BE2C (cell line): ENCODE data around the gene MRPS11. TPM values are rescaled to one million over a fixed set of nuclear protein-coding genes. Genes with fewer than 3 reads are reported as not detected.

Source experiments
- DNase-seq: peaks from one replicate; pipeline ENCODE4 v3.0.0-alpha.2; 2020
- H3K27me3 ChIP-seq: fragments of 250-450 bp; sonication (Bioruptor Pico); 2 replicates; pipeline ENCODE4 v1.5.1; 2020; ENCODE audit warnings: mild to moderate bottlenecking
- H3K36me3 ChIP-seq: fragments of 250-450 bp; sonication (Bioruptor Pico); 2 replicates; pipeline ENCODE4 v1.5.1; 2020; ENCODE audit warnings: mild to moderate bottlenecking
- H3K4me1 ChIP-seq: fragments of 250-450 bp; sonication (Bioruptor Pico); 2 replicates; pipeline ENCODE4 v1.5.1; 2020
- H3K4me3 ChIP-seq: 2 replicates; pipeline ENCODE4 v1.5.1; 2011; ENCODE audit warnings: low read depth, low read length
- H3K9me3 ChIP-seq: fragments of 250-450 bp; sonication (Bioruptor Pico); 2 replicates; pipeline ENCODE4 v1.5.1; 2020
- CTCF ChIP-seq: IDR thresholded peaks from 2 replicates; pipeline ENCODE4 v1.5.1; 2012; ENCODE audit warnings: mild to moderate bottlenecking, low read depth, low read length
- polyA plus RNA-seq: library from polyadenylated mRNA; unstranded; fragments of >200 nt; gene quantifications from one replicate; pipeline ENCODE4 v1.2.1, GENCODE V29; 2012; ENCODE audit warnings: low read depth, missing spikeins; ENCODE audit not compliant: insufficient read length, insufficient read depth

Gene MRPS11
- polyA plus RNA-seq, result 159 TPM

- H3K36me3 ChIP-seq, result peaks cover 18% of the 10 kb centered on the region
- DNase-seq, result peak; percentile 92
- no peaks in the 10 kb centered on the region for H3K4me1 ChIP-seq
- H3K4me3 ChIP-seq, result peak within 1 kb of the TSS; percentile 81
- no peak for TF ChIP-seq CTCF
- no peaks in the 10 kb centered on the region for H3K27me3 ChIP-seq
- H3K9me3 ChIP-seq, result no peaks in the 10 kb centered on the region
Observed at GRCh38 chr15:88467073-88467934, at the start of gene MRPS11, which contains the start of gene MRPL46. MRPS11 (plus strand) TSS chr15:88467708; CDS start chr15:88467718, 10 bp downstream. MRPL46 (minus strand) TSS chr15:88467388; CDS start chr15:88467377, 11 bp downstream.

GRCh38 chr15:88419830-88420229, 47.7 kb upstream of the MRPS11 start:
- no peak for TF ChIP-seq CTCF

GRCh38 chr15:88423331-88423730, 44.2 kb upstream of the MRPS11 start:
- Histone ChIP-seq H3K27me3 (no peaks in the 10 kb centered on the region), H3K36me3 (no peaks in the 10 kb centered on the region), H3K4me3 (no peak overlapping the region), H3K4me1 (peaks cover 9% of the 10 kb centered on the region), H3K9me3 (no peaks in the 10 kb centered on the region)
- DNase-seq, result no peak
- no peak for TF ChIP-seq CTCF

More at GRCh38 chr15:88419830-88420229, 47.7 kb upstream of the MRPS11 start:
- no peaks in the 10 kb centered on the region for H3K9me3 ChIP-seq
- no peaks in the 10 kb centered on the region for H3K36me3 ChIP-seq
- no peaks in the 10 kb centered on the region for H3K27me3 ChIP-seq
- H3K4me1 ChIP-seq, result no peaks in the 10 kb centered on the region
- H3K4me3 ChIP-seq, result no peak overlapping the region
- DNase-seq, result no peak

GRCh38 chr15:88426304-88426703, 41.2 kb upstream of the MRPS11 start:
- DNase-seq, result no peak
- TF ChIP-seq CTCF, result no peak
- H3K4me3 ChIP-seq, result no peak overlapping the region
- H3K9me3 ChIP-seq, result no peaks in the 10 kb centered on the region
- no peaks in the 10 kb centered on the region for H3K27me3 ChIP-seq
- peaks cover 17% of the 10 kb centered on the region for H3K4me1 ChIP-seq
- H3K36me3 ChIP-seq, result no peaks in the 10 kb centered on the region

- Histone ChIP-seq H3K27me3 (no peaks in the 10 kb centered on the region), H3K36me3 (no peaks in the 10 kb centered on the region), H3K4me1 (peaks cover 17% of the 10 kb centered on the region), H3K4me3 (peak overlapping the region; percentile 6; the same call in 1 of the 2 replicates), H3K9me3 (no peaks in the 10 kb centered on the region)
- TF ChIP-seq CTCF, result no peak
- DNase-seq, result peak; percentile 46
Observed at GRCh38 chr15:88428053-88428452, 39.5 kb upstream of the MRPS11 start.
